Posterior vena cava (tissue), 2 donors: ENCODE measurements around the gene VASN. TPM values are rescaled to one million over a fixed set of nuclear protein-coding genes. Genes with fewer than 3 reads are reported as not detected.
A peak's percentile ranks its signal among the peaks of the same experiment; 100 is the strongest.
"Not testable (repeated sequence)": the region's sequence is repeated elsewhere in the genome, so short reads cannot be mapped to it uniquely, and the experiment has no call there.

ENCODE experiments used
- DNase-seq: peaks from one replicate; pipeline ENCODE4 v3.0.0-alpha.2; 2020; ENCODE audit warnings: low spot score
- intact Hi-C, 2 donors: fragments of 100-400 bp; cut with DNase I; formaldehyde crosslinking; loops; one replicate each; pipeline versions ENCODE4 v1.14.1 to v1.14.2; 2022 to 2023
- long read RNA-seq, 2 donors: library from polyadenylated mRNA; unstranded; transcript quantifications; one replicate each; pipeline ENCODE4 v2.0.0, GENCODE V29; 2020 to 2021
- total RNA-seq, 2 donors: library from RNA; stranded (reverse); fragmentation: NEBNext Ultra II Directional; extraction: Animal tissue kit (Norgen Biotek cat#: 25700); gene quantifications; one replicate each; pipeline ENCODE4 v1.2.1, GENCODE V29; 2021
- donor health status: DM: yes; HTN: yes; CAD: no.
- donor health status: DM: yes; HTN: yes; CAD: no.

VASN gene
- total RNA-seq = 10 to 100 TPM; 67.1 to 89.3 TPM
- long read RNA-seq, donor 1, transcript VASN-201 (2 exons, 2,806 nt) = major isoform, 85 of 199 reads
- long read RNA-seq, donor 1, partial matches to known transcripts = 112 of 199 reads
- long read RNA-seq, donor 1, other reads (novel, unspliced or antisense) = 2 of 199 reads
- long read RNA-seq, donor 2, transcript VASN-201 (2 exons, 2,806 nt) = major isoform, 68 of 209 reads
- long read RNA-seq, donor 2, partial matches to known transcripts = 136 of 209 reads
- long read RNA-seq, donor 2, other reads (novel, unspliced or antisense) = 5 of 209 reads

DNA sequence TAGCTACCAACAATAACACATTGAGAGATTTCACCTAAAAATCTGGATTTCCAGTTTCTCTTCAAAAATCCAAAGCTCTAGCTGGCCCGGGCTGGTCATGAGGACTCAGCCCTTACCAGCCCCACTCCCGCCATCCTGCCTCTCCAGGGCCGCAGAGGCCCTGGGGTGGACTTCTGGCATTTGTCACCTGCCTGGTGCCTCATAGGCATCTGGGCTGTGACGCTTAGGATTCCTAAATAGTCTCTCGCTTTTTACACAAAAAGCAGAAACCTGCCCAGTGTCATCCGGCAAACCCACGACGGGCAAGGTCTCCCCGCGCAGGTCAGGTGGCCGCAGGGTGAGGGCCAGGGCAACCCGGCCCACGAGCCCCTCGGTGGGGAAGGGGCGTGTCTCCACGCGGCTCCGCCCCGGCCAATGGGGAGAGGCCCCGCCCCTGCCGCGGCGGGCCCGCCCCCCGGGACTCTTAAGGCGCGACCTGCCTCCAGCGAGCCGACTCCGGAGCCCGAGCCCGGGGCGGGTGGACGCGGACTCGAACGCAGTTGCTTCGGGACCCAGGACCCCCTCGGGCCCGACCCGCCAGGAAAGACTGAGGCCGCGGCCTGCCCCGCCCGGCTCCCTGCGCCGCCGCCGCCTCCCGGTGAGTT, at the start of gene VASN:
TSS of gene VASN (plus strand) at position 492 of the 644 bp plus-strand sequence. CDS start 9,030 bp downstream, outside the sequence.
- peak; percentile 95 for DNase-seq
- intact Hi-C loops = no loop called here

DNA sequence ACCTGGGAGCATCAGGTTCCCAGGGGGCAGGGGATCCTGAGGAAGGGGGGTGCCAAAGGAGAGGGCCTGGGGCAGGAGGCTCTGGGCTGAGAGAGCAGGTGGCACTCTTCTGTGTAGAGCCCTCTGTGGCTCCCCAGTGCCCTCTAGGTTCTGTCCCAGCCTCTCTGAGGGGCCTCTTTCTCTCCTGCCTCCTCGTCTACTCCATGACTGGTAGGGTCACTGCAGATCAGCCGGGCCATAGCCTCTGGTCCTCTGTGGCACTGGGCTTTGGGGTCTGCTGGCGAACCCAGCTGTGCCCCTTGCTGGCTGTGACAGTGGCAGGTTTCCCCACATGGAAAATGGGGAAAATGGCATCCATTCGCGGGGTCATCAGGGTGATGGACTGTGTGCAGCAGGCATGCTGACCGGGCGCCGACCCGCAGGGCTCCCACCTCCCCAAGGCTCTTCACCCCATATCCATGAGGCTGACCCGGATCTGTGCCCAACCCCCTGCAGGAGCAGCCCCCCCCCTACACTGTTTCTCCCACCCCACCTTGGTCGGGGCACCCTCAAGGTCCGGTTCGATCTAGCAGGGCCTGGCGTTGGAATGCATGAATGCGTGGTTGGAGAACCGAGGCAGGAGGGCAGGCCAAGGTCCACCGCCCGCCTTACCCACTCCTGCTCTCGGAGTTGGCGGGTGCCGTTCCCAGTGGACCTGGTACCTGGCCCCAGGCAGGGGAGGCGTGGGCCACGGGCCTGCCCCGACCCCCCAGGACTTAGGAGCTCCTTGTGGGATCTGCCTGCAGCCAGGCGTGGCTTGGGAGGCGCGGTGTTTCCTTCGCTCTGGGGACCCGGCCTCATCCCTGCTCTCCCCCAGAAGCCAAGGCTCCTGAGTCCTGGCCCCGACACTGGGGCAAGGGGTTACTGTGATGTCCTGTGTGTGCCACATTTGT, 49.3 kb upstream of the VASN start:
- DNase-seq = peak; percentile 62
- intact Hi-C loops = no loop called here

DNA sequence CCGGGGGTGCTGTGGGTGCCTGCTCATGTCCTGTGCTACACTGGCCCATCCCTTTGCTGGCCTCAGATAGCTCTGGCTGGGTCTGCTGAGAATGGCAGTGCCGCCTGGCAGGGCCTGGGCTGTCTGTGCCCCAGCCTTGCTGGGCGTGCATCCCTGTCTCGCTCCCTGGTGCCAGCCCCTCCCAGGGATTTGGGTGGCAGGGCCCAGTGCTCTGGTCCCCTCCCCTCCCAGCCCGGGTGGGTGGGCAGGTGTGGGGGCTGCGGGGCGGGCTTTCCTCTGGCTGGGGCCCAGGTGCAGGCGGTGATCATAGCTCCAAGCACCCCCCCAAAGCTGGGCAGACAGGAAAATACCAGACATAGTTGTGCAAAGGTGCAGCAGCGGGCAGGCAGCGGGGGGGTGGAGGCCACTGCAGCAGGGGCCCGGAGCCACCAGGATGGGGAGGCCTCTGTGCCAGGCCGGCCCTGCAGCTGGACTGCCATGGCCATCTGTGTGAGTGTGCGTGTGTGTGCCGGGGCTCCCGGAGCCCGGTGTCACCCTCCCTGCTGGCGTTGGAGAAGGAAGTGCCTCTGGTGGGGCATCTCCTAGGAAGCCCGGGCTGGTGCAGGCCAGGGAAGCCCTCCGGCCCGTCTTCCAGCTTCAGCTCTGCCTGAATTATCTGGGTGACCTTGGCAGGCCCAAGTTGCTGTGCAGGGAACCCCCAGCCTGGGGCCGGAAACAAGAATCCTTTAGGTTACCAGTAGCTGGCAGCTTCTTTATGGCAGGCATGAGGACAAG, 48.4 kb upstream of the VASN start:
- intact Hi-C loops = no loop called here
- DNase-seq = no peak

DNA sequence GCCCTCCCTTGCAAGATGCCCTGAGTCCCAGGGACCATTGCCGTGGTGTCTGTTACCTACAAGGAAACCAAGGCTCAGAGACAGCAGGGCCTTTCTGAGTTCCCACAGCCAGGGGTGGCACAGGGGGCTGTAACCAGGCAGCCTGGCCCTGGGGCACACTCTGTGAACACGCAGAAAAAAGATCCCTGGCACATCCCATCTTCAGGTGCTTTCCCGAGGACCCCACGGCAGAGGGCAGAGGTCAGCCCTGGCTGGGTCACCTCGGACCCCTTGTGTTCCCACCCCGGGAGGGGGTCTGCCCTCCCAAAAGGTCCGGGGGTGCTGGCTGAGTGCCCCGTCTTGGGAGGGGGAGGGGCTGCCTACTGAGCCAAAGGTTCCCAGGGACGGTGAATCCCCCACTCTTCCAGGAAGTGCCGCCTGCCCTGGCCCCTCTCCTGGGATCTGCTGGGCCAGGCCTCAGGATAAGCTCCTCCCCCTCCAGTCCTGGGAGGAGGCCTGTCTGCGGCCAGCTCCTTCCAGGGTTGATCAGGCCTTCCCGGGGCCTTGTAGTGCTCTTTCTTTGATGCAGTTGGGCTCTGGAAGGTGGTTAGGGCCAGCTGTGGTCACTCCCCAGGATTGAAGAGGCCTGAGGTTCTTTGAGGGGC, 47.7 kb upstream of the VASN start:
- intact Hi-C loops = no loop called here
- no peak for DNase-seq

DNA sequence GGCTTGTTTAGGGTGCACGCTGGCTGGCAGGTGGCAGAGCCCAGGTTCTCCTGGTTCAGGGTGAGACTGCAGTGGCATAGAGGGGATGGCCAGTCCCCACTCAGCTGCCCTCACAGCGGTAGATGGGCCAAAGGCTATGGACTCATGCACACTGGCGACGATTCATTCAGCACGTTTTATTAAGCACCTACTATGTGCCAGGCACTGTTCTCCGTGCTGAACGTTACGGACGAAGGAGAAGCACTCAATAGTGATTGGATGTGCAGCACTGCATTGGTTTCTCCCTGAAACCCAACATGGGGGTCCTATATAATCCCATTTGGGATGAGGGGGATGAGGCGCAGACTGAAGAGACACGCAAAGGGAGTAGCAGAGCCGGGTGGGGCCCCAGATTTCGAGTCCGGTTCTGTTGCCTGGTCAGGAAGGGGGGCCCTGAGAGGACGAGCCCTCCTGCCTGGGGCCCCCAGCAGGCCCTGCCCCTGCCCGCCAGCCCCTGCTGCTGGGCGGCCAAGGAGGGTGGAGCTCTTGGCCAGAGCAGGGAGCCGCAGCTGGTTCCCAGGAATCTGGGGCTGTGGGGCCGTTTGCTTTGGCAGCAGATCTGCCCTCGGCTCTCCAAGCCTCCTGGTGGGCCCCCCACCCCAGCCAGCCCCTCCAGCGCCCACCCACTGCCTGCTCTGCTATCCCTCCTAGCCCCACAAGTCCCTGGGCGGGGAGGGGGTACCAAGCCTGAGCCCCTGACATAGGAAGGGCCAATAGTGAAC, 47.0 kb upstream of the VASN start:
- intact Hi-C loops = loop anchor here (5.0 kb wide), 3 partner anchors 32 to 132 kb away; no protein-coding TSS in a partner anchor
- DNase-seq = no peak

DNA sequence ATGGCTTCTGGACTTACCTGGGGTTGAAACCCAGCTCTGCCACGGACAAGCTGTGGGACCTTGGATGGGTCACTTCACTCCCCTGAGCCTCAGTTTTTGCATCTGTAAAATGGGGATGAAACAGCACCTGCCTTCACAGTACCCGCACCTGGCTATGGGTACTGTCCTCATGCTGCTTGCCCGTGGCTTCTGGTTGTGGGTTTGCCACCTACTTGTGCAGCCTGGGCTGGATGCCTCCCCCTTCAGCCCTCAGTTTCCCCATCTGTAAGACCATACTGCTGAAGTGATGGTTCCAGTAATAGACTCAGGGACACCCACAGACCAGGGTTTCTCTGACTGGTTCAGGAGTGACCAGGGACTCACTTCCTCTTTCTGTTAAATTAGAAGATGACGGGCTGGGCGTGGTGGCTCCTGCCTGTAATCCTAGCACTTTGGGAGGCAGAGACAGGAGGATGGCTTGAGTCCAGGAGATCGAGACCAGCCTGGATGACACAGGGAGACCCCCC, 46.3 kb upstream of the VASN start:
- intact Hi-C loops = loop anchor here (5.0 kb wide), 3 partner anchors 33 to 133 kb away; no protein-coding TSS in a partner anchor
- DNase-seq = no peak

DNA sequence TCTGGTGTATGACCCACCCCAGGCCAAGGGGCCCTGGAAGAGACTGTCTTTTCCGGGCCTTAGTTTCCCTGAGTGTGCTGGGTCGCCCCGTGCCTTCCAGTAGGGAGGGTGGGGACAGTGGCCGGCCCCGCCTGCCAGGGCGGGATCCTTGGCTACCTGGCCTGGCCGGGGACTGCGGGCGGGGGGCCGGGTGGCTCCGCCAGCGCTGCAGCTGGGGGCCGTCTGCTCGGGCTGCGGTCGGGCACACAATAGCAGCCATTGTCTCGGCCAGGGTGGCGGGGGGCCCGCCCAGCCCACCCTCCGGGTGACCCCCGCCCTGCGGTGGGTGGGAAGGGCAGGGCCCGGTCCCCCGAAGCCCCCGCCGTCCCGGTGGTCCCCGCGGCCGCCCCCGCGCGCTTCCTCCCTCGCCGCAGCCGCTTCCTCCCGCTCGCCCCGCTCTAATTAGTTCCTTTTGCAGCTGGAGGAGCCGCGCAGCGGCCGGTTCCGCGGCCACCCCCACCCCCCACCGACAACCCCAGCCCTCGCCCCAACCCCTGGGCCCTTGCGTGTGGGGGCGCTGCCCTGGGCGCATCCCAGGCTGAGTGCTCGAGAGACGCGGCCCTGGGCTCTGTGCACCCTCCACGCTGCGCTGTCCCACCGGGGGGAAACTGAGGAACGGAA, 44.1 kb upstream of the VASN start:
- no peak for DNase-seq
- intact Hi-C loops = loop anchor here (2.0 to 5.0 kb wide), 4 partner anchors 35 to 135 kb away; no protein-coding TSS in a partner anchor

DNA sequence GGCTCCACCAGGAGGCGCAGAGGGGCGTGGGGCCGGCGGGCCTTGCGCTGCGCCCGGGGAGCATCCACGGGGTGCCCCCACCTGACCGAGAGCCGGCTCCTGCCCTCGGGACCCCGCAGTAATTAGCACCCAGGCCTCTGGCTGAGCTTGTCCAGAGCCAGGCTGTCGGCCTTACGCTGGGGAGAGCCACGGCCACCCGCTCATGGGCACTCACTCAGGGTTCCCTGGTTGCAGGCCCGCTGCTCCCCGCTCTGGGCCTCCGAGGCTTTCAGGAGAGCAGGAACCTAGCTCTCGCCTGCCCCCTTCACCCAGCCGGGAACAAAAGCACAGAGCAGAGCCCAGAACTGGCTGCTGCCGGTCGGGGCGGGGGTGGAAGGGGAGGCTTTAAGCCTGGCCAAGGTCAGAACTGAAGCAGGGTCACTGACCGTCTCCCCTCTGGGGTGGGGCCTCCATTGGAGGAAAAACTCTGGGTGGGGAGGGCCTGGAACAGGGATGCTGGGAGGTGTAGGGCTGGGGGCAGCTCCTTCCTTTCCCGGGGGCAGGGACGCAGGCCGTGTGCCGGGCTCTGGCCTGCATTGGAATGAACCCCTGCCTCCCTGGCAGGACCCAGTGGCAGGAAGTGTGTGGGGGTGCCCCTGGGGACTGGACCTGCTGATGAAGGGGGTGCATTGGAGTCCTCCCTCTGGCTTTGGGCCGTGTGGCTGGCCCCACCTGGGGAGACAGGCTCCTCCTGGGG, 43.4 kb upstream of the VASN start:
- DNase-seq = peak; percentile 92

DNA sequence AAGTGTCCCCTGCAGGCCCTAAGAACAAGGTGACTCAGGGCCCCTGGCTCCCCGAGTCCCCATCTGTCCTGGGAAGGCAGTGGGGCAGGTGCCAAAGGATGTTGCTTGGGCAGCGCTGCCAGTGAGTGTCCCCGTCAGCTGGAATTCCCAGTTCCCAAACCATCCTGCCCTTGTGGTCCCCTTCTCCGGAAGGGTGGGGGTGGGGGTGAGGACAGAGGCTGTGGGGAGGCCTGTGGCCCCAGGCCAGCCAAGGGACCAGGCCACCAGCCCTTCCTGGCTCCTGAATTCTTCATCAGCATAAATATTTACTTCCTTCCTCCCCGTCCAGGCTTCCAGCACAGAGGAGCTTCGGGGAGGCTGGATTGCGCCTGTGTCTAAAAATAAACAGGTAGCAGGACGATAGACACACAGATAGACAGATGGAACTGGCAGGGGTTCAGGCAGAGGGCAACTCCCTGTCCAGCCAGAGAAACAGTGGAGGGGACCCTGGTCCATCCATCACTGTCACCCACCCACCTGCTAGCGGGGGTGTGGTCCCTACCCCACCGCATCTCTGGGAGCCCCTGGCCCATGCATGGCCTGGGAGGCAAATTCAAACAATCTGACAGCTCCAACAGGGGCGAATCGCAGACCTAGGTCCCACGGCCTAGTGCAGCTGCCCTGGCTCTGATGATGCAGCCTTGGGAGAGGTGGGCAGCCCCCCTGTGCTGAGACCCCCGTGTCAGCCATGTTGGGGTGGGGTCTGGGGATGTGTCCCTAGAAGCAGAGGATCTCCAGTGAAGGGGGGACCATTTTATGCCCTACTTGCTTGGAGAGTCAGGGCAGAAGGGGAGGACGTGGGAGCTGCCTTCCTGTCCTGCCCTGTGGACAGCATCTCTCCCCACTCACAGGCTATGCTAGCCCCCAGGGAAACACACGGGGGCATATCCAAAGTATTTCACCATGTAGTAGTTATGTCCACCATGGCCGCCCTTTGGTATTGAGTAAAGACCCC, 42.6 kb upstream of the VASN start:
- peak; percentile 76 for DNase-seq
- intact Hi-C loops = loop anchor here (2.0 to 5.0 kb wide), 4 partner anchors 37 to 137 kb away; no protein-coding TSS in a partner anchor

More for the DNA sequence above, 43.4 kb upstream of the VASN start:
- intact Hi-C loops = loop anchor here (2.0 to 5.0 kb wide), 4 partner anchors 36 to 136 kb away; no protein-coding TSS in a partner anchor

DNA sequence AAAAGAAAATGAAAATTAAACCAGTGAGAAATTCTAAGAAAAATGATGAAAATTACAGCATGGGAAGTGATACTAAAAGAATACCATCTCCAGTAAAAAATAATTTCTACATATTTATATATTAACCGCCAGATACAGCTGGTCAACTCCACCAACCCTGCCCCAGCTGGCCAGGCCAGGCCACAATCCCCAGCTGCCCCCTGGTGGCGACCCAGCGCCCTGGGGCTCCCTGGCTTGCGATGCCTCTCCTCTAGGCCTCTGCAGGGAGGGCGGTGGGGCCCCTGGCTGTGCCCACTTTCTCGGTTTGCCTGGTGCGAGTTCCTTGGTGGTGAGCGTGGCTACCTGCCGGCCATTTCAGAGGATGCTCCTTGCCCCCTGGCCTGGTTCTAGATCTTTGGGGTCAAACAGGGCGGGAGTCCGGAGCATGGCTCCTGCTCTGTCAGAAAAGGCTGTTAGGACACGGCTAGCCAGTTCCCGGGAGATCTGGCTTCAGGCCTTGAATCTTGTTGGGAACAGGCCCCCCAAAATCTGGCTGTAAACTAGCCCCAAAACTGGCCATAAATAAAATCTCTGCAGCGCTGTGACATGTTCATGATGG, 41.3 kb upstream of the VASN start:
- intact Hi-C loops = no loop called here
- peak; percentile 95 for DNase-seq

DNA sequence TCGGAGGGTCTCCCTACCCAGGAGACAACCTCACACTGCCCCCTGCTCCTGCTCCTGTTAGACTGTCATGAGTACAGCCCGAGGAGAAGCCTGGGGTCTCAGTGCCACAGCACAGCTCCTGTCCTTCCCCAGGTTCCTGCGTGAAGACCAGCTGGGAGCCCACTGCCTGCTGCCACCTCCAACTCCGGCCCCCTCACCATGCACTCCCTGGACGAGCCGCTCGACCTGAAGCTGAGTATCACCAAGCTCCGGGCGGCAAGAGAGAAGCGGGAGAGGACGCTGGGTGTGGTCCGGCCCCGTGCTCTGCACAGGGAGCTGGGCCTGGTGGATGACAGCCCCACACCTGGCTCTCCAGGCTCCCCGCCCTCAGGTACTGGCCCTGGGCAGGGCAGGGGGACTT, 39.6 kb upstream of the VASN start:
- intact Hi-C loops = no loop called here
- DNase-seq = peak; percentile 76

DNA sequence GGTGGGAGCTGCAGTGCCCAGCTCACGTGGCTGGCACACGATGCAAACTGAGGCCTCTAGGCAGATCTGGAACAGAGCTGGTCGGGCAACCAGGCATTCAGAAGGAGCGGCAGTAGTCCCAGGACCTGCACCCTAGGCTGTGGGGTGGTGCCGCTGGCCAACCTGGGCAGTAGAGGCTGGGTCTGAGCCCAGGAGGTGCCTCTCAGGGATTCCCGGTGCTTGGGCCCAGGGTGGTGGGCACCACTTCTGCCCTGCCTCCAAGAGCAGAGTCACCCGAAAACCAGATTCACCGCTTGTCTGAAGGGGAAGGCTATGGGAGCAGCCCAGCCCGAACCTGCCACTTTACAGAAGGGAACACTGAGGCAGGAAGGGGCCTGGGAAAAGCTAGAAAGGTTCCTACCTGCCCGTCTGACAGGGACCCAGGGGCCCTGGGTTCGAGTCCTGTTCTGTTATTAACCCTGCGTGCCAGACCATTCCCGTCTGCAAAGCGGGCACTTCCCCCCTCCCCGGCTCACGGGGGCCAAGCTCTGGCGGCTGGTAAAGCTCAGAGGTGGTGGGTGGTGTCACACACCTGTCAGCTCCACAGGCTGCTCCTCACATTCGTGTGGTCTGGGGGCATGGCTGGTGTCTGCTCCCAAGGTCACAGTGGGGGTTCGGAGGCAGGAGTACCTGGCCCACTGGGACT, 38.9 kb upstream of the VASN start:
- no peak for DNase-seq
- intact Hi-C loops = no loop called here

DNA sequence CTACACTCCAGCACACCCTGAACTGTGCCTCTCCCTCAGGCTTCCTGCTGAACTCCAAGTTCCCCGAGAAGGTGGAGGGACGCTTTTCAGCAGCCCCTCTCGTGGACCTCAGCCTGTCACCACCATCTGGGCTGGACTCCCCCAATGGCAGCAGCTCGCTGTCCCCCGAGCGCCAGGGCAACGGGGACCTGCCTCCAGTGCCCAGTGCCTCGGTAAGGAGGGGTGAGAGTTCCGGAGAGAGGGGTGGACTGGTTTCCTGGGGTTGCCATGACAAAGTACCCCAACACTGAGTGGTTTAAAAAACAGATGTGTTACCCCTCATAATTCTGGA, 38.4 kb upstream of the VASN start:
- no peak for DNase-seq
- intact Hi-C loops = no loop called here

DNA sequence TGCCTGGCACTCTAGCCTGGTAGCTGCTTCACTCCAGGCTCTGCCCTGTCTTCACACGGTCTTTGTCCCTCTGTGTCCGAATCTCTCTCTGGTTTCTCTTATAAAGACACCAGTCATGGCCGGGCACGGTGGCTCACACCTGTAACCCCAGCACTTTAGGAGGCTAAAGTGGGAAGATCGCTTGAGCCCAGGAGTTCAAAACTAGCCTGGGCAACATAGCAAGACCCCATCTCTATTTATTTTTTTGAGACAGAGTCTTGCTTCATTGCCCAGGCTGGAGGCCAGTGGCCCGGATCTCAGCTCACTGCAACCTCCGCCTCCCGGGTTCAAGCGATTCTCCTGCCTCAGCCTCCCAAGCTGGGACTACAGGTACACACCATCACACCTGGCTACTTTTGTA, 37.9 kb upstream of the VASN start:
- not testable (repeated sequence) for DNase-seq
- intact Hi-C loops = loop anchor here in 1 of 2 donors (2.0 kb wide), 1 partner anchor 71 kb away; no protein-coding TSS in a partner anchor
